ENCODE measurements around the gene FAH.

GRCh38 chr15:80175436-80175835, 22.6 kb downstream of the FAH start:
- TF ChIP-seq CTCF (IDR thresholded peaks at IDR 0.05) (no peak), POLR2A (IDR thresholded peaks at IDR 0.05) (no peak)

All from heart left ventricle (tissue), 13 donors.